Measurements from ENCODE around the gene TMEM161B. TPM values are rescaled to one million over a fixed set of nuclear protein-coding genes. Genes with fewer than 3 reads are reported as not detected.
"Not testable (repeated sequence)": the region's sequence is repeated elsewhere in the genome, so short reads cannot be mapped to it uniquely, and the experiment has no call there.

TMEM161B gene
- total RNA-seq, 1 experiment from 2014 or later, result 15.0 TPM

- DNase-seq (ENCODE audit: low read depth), result peak; percentile 2
These were observed 85.4 kb downstream of the TMEM161B start for GRCh38 chr5:88183255-88183654.

- DNase-seq (ENCODE audit: low read depth), result not testable (repeated sequence)
These were observed 91.2 kb downstream of the TMEM161B start for GRCh38 chr5:88177486-88177885.

GRCh38 chr5:88172847-88173758 is 95.5 kb downstream of the TMEM161B start:
- DNase-seq (ENCODE audit: low read depth), result no peak

DNA sequence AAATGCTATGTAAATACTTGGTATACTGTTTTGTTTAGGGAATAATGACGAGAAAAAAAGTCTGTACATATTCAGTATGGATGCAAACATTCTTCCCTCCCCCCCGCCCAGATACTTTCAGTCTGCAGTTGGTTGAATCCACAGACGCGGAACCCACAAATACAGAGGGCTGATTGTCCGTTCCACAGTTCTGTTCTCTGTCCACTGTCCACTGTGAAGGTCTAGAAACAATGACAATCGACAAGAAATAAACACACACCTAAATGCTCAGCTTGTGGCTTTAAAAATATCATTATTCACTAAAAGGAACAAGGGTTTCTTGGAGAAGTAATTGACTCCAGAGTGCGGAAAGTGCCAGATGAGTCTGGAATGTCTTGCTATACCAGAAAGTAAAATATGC is 109.1 kb downstream of the TMEM161B start:
- DNase-seq (ENCODE audit: low read depth), result no peak

DNA sequence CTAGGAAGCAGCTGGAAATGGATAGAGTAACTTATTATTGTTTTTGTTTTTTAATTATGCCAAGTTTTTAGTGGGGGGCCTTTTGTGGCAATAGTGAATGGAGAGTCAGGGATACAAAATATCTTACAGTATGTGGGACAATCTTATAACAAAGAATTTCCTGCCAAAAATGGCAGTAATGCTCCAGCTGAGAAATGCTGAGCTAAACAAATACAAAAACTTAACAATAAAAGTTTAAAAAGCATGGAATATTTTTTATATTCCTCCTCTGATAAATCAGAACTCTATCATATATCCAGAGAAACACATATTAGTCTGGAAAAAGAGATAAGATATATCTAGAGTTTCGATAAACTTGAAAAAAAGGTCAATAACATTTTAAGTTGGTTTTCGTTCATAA is 110.6 kb downstream of the TMEM161B start:
- no peak for DNase-seq (ENCODE audit: low read depth)

DNA sequence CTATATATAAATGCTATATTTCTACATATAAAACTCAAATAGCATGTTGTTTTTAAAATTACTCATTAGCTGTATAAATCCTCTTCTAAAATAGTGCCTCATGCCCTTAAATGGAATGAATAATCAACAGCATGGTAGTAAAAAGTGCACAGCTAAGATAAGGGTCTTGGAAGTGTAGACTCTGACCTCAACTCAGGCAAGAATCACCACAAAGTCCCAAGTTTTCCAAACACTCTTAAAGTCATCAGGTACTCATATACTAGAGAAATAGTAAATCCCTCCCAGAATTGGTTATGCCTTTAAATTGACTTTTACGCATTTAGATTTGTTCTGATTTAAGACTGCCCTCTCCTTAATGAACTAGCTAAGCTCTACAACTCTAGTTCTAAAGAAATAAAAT is 113.8 kb downstream of the TMEM161B start:
- DNase-seq (ENCODE audit: low read depth), result no peak

GRCh38 chr5:88150747-88151146 is 117.9 kb downstream of the TMEM161B start:
- DNase-seq (ENCODE audit: low read depth), result no peak

DNA sequence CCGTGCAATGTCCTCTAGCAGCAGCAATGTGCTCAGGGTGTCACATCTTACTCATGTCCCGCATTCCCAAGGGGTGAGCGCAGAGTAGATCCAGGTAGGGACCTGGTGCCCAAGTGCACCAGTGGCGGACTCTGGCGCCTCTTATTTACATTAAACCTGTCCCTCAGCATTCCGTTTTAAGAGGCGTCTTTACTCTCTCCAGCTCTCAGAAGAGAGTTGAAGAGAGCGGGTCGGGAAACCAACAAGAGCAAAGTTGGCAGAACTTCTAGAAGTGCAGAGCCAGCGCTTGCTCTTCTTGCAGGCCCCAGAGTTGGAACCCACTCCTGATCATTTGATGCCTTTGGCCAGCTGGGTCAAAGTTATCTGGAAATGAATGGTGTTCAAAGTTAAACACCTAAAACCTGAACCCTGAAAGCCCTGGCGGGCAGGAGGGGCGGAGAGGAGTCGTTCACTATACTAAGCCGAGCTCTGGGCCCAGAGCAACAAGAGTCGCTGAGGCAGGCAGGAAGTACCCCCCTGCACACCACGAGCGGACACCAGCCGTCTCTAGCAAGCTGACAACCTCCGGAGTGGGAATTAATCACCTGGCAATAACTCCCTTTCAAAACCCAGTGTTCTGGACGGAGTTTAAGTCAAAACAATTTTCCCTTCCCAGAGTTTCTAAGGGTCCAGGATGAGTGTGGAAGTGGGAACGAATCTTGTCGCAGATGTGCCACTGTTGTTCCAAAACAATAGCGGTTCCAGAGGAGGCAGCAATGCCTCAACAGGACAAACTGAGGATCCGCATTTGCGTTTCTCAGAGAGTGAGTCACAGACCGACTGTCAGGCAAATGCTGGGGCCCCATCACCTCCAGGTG is 122.8 kb downstream of the TMEM161B start:
- DNase-seq (ENCODE audit: low read depth), result no peak

GRCh38 chr5:88145221-88145610 is 123.4 kb downstream of the TMEM161B start:
- DNase-seq (ENCODE audit: low read depth), result no peak
